T-cell (primary cell): ENCODE data around the gene RPL18. TPM values are rescaled to one million over a fixed set of nuclear protein-coding genes. Genes with fewer than 3 reads are reported as not detected.

ENCODE experiments used
- ATAC-seq, 4 experiments: fragments of 200-7000 bp in 3 of 4; fragments of 150-1000 bp in 1 of 4; cut with Tn5 transposase; replicated peaks in 1 of 4; 1 replicate in 3 of 4; 2 replicates in 1 of 4; pipeline ENCODE4 v1.10.0; 2021; ENCODE audit warnings: moderate library complexity in 3 of 4, mild to moderate bottlenecking in 2 of 4, moderate number of reproducible peaks in 1 of 4
- CTCF ChIA-PET, 2 donors: fragments of 300-600 bp; sonication (Branson Sonifier 250); formaldehyde crosslinking; loops; one replicate each; lab custom pipeline; 2022; ENCODE audit warnings: antibody characterized with exemption in 2 of 2; lab: Charles Lee
- POLR2A ChIA-PET, 2 donors: fragments of 300-600 bp; sonication (Branson Sonifier 250); formaldehyde crosslinking; loops; one replicate each; lab custom pipeline; 2022; ENCODE audit warnings: antibody characterized with exemption in 2 of 2; lab: Charles Lee
- DNase-seq, 35 experiments: peaks; one replicate each; pipeline versions ENCODE4 v3.0.0 to v3.0.0-alpha.2; 2013 to 2023
- H3K27ac ChIP-seq: one replicate; pipeline ENCODE4 v1.5.1; 2013; ENCODE audit warnings: low read length
- H3K27me3 ChIP-seq, 2 experiments: replicated peaks in 1 of 2; 1 replicate in 1 of 2; 2 replicates in 1 of 2; pipeline versions ENCODE4 v1.6.1 to v1.7.0; 2013; ENCODE audit warnings: low read length in 1 of 2, mixed read lengths in 1 of 2; ENCODE audit not compliant: control insufficient read depth in 2 of 2, insufficient read depth in 2 of 2; ENCODE audit errors: extremely low read depth in 1 of 2
- H3K36me3 ChIP-seq, 2 donors: 1 replicate in 1 of 2; 2 replicates in 1 of 2; pipeline versions ENCODE4 v1.6.1 to v1.7.0; 2013; ENCODE audit warnings: low read length in 1 of 2; ENCODE audit not compliant: control insufficient read depth in 2 of 2, insufficient read depth in 1 of 2; ENCODE audit errors: extremely low read depth in 1 of 2
- H3K4me1 ChIP-seq, 2 experiments: 1 replicate in 1 of 2; 2 replicates in 1 of 2; pipeline versions ENCODE4 v1.6.1 to v1.7.0; 2013; ENCODE audit warnings: low read length in 2 of 2, mixed read lengths in 1 of 2; ENCODE audit not compliant: insufficient read depth in 2 of 2, control insufficient read depth in 1 of 2; ENCODE audit errors: extremely low read depth in 1 of 2
- H3K4me3 ChIP-seq, 2 donors: 1 replicate in 1 of 2; 2 replicates in 1 of 2; pipeline versions ENCODE4 v1.5.1 to v1.7.0; 2013; ENCODE audit warnings: mild to moderate bottlenecking in 2 of 2, low read length in 1 of 2, moderate library complexity in 1 of 2; ENCODE audit not compliant: control insufficient read depth in 1 of 2; ENCODE audit errors: extremely low read depth in 1 of 2
- H3K9me3 ChIP-seq: 2 replicates; pipeline ENCODE4 v1.7.0; 2013
- H3K27ac Mint-ChIP-seq, 2 donors: one replicate each; pipeline ENCODE4 v1.8.0; 2020 to 2021; ENCODE audit warnings: mild to moderate bottlenecking in 2 of 2, mixed read lengths in 2 of 2
- H3K27me3 Mint-ChIP-seq, 2 donors: one replicate each; pipeline ENCODE4 v1.8.0; 2021 to 2022; ENCODE audit warnings: mixed read lengths in 2 of 2
- H3K36me3 Mint-ChIP-seq: one replicate; pipeline ENCODE4 v1.8.0; 2021; ENCODE audit warnings: mixed read lengths
- H3K4me1 Mint-ChIP-seq, 3 donors: one replicate each; pipeline ENCODE4 v1.8.0; 2020 to 2022; ENCODE audit warnings: mixed read lengths in 3 of 3, mild to moderate bottlenecking in 1 of 3
- H3K4me3 Mint-ChIP-seq, 3 donors: one replicate each; pipeline ENCODE4 v1.8.0; 2020 to 2022; ENCODE audit warnings: mild to moderate bottlenecking in 3 of 3, mixed read lengths in 3 of 3, moderate library complexity in 3 of 3
- H3K9me3 Mint-ChIP-seq, 3 donors: one replicate each; pipeline ENCODE4 v1.8.0; 2020 to 2022; ENCODE audit warnings: mixed read lengths in 3 of 3
- WGBS: methylation state at CpG from one replicate; pipeline ENCODE4 v1.1.5; 2013; ENCODE audit warnings: missing lambda C conversion rate; ENCODE audit not compliant: insufficient coverage; 5-methylcytosine and 5-hydroxymethylcytosine counted together
- total RNA-seq, 35 experiments: library from RNA in 6 of 35; stranded (reverse) in 6 of 35; fragments of 120-200 nt in 1 of 35; gene quantifications; one replicate each; pipeline versions ENCODE4 v1.2.1 to v1.2.4 and lab custom pipeline; 2013 to 2026

The RPL18 gene
- total RNA-seq, 5 donors from 2014 or later (not counting 1 experiment from before 2014, with no cell fraction given) = 2,370 to 2,784 (median 2,662) TPM

GRCh38 chr19:48617146-48617937, 1.6 kb downstream of the RPL18 start:
- peaks cover 13 to 47% of the 10 kb centered on the region in 2 experiments for H3K4me1 ChIP-seq
- 56% methylated on average over 5 of the region's 18 CpGs for WGBS
- ATAC-seq = no peak
- H3K4me3 Mint-ChIP-seq = peak overlapping the region; percentile 94 to 95 (median 95)
- H3K36me3 ChIP-seq = peaks cover 21 to 31% of the 10 kb centered on the region in 2 donors
- DNase-seq = no peak
- ChIA-PET CTCF (interaction anchor here in 1 of 2 donors (0.5 kb wide), 1 partner anchor 354 kb away, joined by 3 read pairs; no protein-coding TSS in a partner anchor), POLR2A (no interaction called here)
- peak overlapping the region; percentile 87 for H3K27ac ChIP-seq
- H3K27me3 ChIP-seq = peaks cover 0 to 2% of the 10 kb centered on the region in 2 experiments
- H3K36me3 Mint-ChIP-seq = peaks cover 28% of the 10 kb centered on the region
- peak overlapping the region; percentile 94 to 100 for H3K4me3 ChIP-seq
- H3K27ac Mint-ChIP-seq = peak overlapping the region; percentile 97 to 98
- no peaks in the 10 kb centered on the region for H3K27me3 Mint-ChIP-seq
- no peaks in the 10 kb centered on the region for H3K9me3 Mint-ChIP-seq
- H3K9me3 ChIP-seq = no peaks in the 10 kb centered on the region
- peaks cover 34 to 50% (median 42%) of the 10 kb centered on the region in 3 donors for H3K4me1 Mint-ChIP-seq

DNA sequence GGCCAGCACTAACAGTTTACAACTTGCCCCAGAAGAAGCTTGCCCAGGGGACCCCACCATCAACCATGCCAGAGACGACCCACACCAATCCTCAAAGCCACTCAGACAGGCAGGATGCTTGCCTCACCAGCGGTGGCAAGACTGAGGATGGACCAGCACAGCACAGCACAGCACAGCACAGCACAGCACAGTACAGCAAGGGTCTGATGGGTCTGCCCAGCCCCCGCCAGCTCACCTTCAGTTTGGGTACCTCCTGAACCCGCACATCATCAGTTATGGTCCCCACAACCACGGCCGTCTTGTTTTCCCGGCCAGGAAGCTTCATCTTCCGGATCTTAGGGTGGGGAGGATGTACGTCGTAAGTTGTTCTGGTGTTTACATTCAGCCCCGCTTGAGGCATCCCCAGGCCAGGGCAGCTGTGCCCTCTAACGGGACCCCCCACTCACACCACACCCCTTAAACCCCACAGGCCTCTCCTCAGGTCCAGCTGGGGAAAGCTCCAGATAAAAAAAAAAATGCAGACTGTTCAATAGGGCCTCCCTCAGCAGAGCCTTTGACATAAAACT, 2.4 kb downstream of the RPL18 start:
- peaks cover 32 to 45% (median 38%) of the 10 kb centered on the region in 3 donors for H3K4me1 Mint-ChIP-seq
- Histone ChIP-seq H3K9me3 (no peaks in the 10 kb centered on the region), H3K27me3 (peaks cover 0 to 2% of the 10 kb centered on the region in 2 experiments), H3K36me3 (peaks cover 21 to 31% of the 10 kb centered on the region in 2 donors), H3K4me1 (peaks cover 13 to 47% of the 10 kb centered on the region in 2 experiments), H3K27ac (peak overlapping the region; percentile 17), H3K4me3 (no peak overlapping the region)
- DNase-seq = no peak
- no peaks in the 10 kb centered on the region for H3K27me3 Mint-ChIP-seq
- no peaks in the 10 kb centered on the region for H3K9me3 Mint-ChIP-seq
- POLR2A ChIA-PET = no interaction called here
- peak overlapping the region; percentile 94 to 95 (median 95) for H3K4me3 Mint-ChIP-seq
- H3K27ac Mint-ChIP-seq = peak overlapping the region; percentile 76 to 85
- 57% methylated on average over 1 of the region's 12 CpGs for WGBS
- CTCF ChIA-PET = no interaction called here
- ATAC-seq = no peak
- peaks cover 25% of the 10 kb centered on the region for H3K36me3 Mint-ChIP-seq

- DNase-seq = no peak
- peaks cover 21 to 31% of the 10 kb centered on the region in 2 donors for H3K36me3 ChIP-seq
- Mint-ChIP-seq H3K36me3 (peaks cover 22% of the 10 kb centered on the region), H3K9me3 (no peaks in the 10 kb centered on the region), H3K27me3 (no peaks in the 10 kb centered on the region), H3K4me3 (peak overlapping the region; percentile 94 to 95 (median 95)), H3K27ac (peak overlapping the region; percentile 76 to 85), H3K4me1 (peaks cover 29 to 42% (median 35%) of the 10 kb centered on the region in 3 donors)
- H3K4me3 ChIP-seq = no peak overlapping the region
- 86% methylated on average over 16 of the region's 16 CpGs for WGBS
- no peak for ATAC-seq
- no peaks in the 10 kb centered on the region for H3K9me3 ChIP-seq
- CTCF ChIA-PET = no interaction called here
- H3K4me1 ChIP-seq = peaks cover 13 to 47% of the 10 kb centered on the region in 2 experiments
- peaks cover 0 to 2% of the 10 kb centered on the region in 2 experiments for H3K27me3 ChIP-seq
- H3K27ac ChIP-seq = no peak overlapping the region
- POLR2A ChIA-PET = no interaction called here
Observed at GRCh38 chr19:48616041-48616436, 2.9 kb downstream of the RPL18 start.

GRCh38 chr19:48615231-48616040, 3.5 kb downstream of the RPL18 start:
- peaks cover 22% of the 10 kb centered on the region for H3K36me3 Mint-ChIP-seq
- H3K4me1 Mint-ChIP-seq = peaks cover 29 to 42% (median 35%) of the 10 kb centered on the region in 3 donors
- Histone ChIP-seq H3K9me3 (no peaks in the 10 kb centered on the region), H3K36me3 (peaks cover 21 to 31% of the 10 kb centered on the region in 2 donors), H3K4me1 (peaks cover 13 to 47% of the 10 kb centered on the region in 2 experiments), H3K27ac (no peak overlapping the region), H3K4me3 (no peak overlapping the region), H3K27me3 (peaks cover 0 to 2% of the 10 kb centered on the region in 2 experiments)
- no peaks in the 10 kb centered on the region for H3K9me3 Mint-ChIP-seq
- ChIA-PET CTCF (no interaction called here), POLR2A (no interaction called here)
- DNase-seq = no peak
- H3K4me3 Mint-ChIP-seq = no peak overlapping the region
- peak overlapping the region in 1 of 2 donors; percentile 23 for H3K27ac Mint-ChIP-seq
- WGBS = 95% methylated on average over 17 of the region's 19 CpGs
- ATAC-seq = no peak
- H3K27me3 Mint-ChIP-seq = no peaks in the 10 kb centered on the region

- WGBS = 73% methylated on average over 14 of the region's 31 CpGs
- H3K27me3 ChIP-seq = peaks cover 0 to 2% of the 10 kb centered on the region in 2 experiments
- no peak within 1 kb of the TSS for H3K4me3 ChIP-seq
- H3K9me3 ChIP-seq = no peaks in the 10 kb centered on the region
- H3K27ac ChIP-seq = no peak within 1 kb of the TSS
- H3K4me1 Mint-ChIP-seq = peaks cover 26 to 35% (median 29%) of the 10 kb centered on the region in 3 donors
- H3K27ac Mint-ChIP-seq = peak within 1 kb of the TSS; percentile 31 to 48
- ChIA-PET CTCF (no interaction called here), POLR2A (no interaction called here)
- peaks cover 21% of the 10 kb centered on the region for H3K36me3 Mint-ChIP-seq
- DNase-seq = no peak
- no peaks in the 10 kb centered on the region for H3K9me3 Mint-ChIP-seq
- no peak for ATAC-seq
- H3K27me3 Mint-ChIP-seq = no peaks in the 10 kb centered on the region
- H3K4me1 ChIP-seq = peaks cover 13 to 39% of the 10 kb centered on the region in 2 experiments
- peaks cover 21 to 31% of the 10 kb centered on the region in 2 donors for H3K36me3 ChIP-seq
- H3K4me3 Mint-ChIP-seq = no peak within 1 kb of the TSS
Observed at GRCh38 chr19:48614436-48615230, 4.3 kb downstream of the RPL18 start, which contains the start of gene FAM83E. FAM83E (minus strand) TSS chr19:48615076; CDS start chr19:48613372, 1,704 bp downstream.
